Upper lobe of left lung (tissue), 6 donors: ENCODE results near the gene DISC1. TPM values are rescaled to one million over a fixed set of nuclear protein-coding genes. Genes with fewer than 3 reads are reported as not detected.

Experiments used
- ATAC-seq, 2 donors: fragments of 200-7000 bp; cut with Tn5 transposase; one replicate each; pipeline ENCODE4 v1.9.1; 2022; ENCODE audit warnings: mild to moderate bottlenecking in 2 of 2, moderate library complexity in 2 of 2; ENCODE audit not compliant: low FRiP score in 2 of 2
- DNase-seq, 2 donors: peaks; one replicate each; pipeline ENCODE4 v3.0.0-alpha.2; 2019 to 2020
- H3K27ac ChIP-seq, 4 donors: fragments of 200-600 bp; sonication (generic); one replicate each; pipeline ENCODE4 v1.5.1; 2016 to 2019
- H3K27me3 ChIP-seq, 4 donors: fragments of 200-600 bp; sonication (generic); one replicate each; pipeline ENCODE4 v1.5.1; 2017 to 2019
- H3K36me3 ChIP-seq, 4 donors: fragments of 200-600 bp; sonication (generic); one replicate each; pipeline ENCODE4 v1.5.1; 2016 to 2019
- H3K4me1 ChIP-seq, 4 donors: fragments of 200-600 bp; sonication (generic); one replicate each; pipeline ENCODE4 v1.5.1; 2018 to 2019
- H3K4me3 ChIP-seq, 4 donors: fragments of 200-600 bp; sonication (generic); one replicate each; pipeline ENCODE4 v1.5.1; 2017 to 2019; ENCODE audit warnings: mild to moderate bottlenecking in 2 of 4, moderate library complexity in 1 of 4
- H3K9me3 ChIP-seq, 4 donors: fragments of 200-600 bp; sonication (generic); one replicate each; pipeline ENCODE4 v1.5.1; 2018 to 2019
- CTCF ChIP-seq, 6 experiments: fragments of 450-650 bp in 4 of 6; fragments of 200-600 bp in 2 of 6; sonication (generic) in 2 of 6; IDR thresholded peaks; one replicate each; pipeline ENCODE4 v1.5.1; 2016 to 2019; ENCODE audit warnings: antibody characterized with exemption in 6 of 6
- EP300 ChIP-seq, 4 donors: sonication (generic); formaldehyde crosslinking; IDR thresholded peaks; one replicate each; pipeline ENCODE4 v1.5.1; 2017; ENCODE audit warnings: antibody characterized with exemption in 4 of 4, control low read depth in 2 of 4
- POLR2A ChIP-seq, 4 donors: fragments of 450-650 bp; IDR thresholded peaks; one replicate each; pipeline ENCODE4 v1.5.1; 2016 to 2017; ENCODE audit warnings: antibody characterized with exemption in 4 of 4, mild to moderate bottlenecking in 2 of 4
- POLR2AphosphoS5 ChIP-seq, 2 donors: sonication (generic); formaldehyde crosslinking; IDR thresholded peaks; one replicate each; pipeline ENCODE4 v1.5.1; 2017; ENCODE audit warnings: antibody characterized with exemption in 2 of 2
- WGBS, 2 donors: methylation state at CpG; one replicate each; pipeline ENCODE4 v1.1.5; 2017 to 2018; 5-methylcytosine and 5-hydroxymethylcytosine counted together
- total RNA-seq, 6 donors: library from RNA; depleted of rRNA in 4 of 6; stranded (reverse); fragments of >200 nt in 4 of 6; gene quantifications; one replicate each; pipeline versions ENCODE4 v1.1.0 to v1.2.1, GENCODE V29; 2016 to 2021
- donor health status: DM: no; HTN: no; CAD: no; lungs with moderate emphysema.
- donor health status: DM: no; HTN: yes; CAD: no; lungs with severe emphysema.

The DISC1 gene
- total RNA-seq, 6 donors from 2014 or later = 6.1 to 16.8 (median 10.5) TPM

- no peaks in the 10 kb centered on the region for H3K27me3 ChIP-seq
- no peak overlapping the region for H3K27ac ChIP-seq
- peaks cover 0 to 7% (median 3%) of the 10 kb centered on the region in 4 donors for H3K4me1 ChIP-seq
- DNase-seq = peak in 1 of 2 donors; percentile 77
- ATAC-seq = no peak
- H3K36me3 ChIP-seq = peaks cover 0 to 4% (median 0%) of the 10 kb centered on the region in 4 donors
- TF ChIP-seq CTCF (IDR thresholded peaks at IDR 0.05) (peak in 5 of 6 experiments; percentile 30 to 43 (median 37)), POLR2A (IDR thresholded peaks at IDR 0.05) (no peak), POLR2AphosphoS5 (IDR thresholded peaks at IDR 0.05) (no peak), EP300 (IDR thresholded peaks at IDR 0.05) (no peak)
- H3K4me3 ChIP-seq = no peak overlapping the region
- peaks cover 0 to under 1% (median 0%) of the 10 kb centered on the region in 4 donors for H3K9me3 ChIP-seq
- WGBS, 2 donors = 74 to 76% methylated on average over 17 of the region's 17 CpGs
Observed at GRCh38 chr1:231691618-231692259, 65.1 kb downstream of the DISC1 start.

- Histone ChIP-seq H3K27ac (no peak overlapping the region), H3K4me1 (peaks cover 0 to 7% (median 3%) of the 10 kb centered on the region in 4 donors), H3K9me3 (no peaks in the 10 kb centered on the region), H3K27me3 (no peaks in the 10 kb centered on the region), H3K36me3 (peaks cover 0 to 4% (median 0%) of the 10 kb centered on the region in 4 donors), H3K4me3 (no peak overlapping the region)
- TF ChIP-seq EP300 (IDR thresholded peaks at IDR 0.05) = no peak
- TF ChIP-seq POLR2AphosphoS5 (IDR thresholded peaks at IDR 0.05) = no peak
- no peak for TF ChIP-seq CTCF (IDR thresholded peaks at IDR 0.05)
- no peak for TF ChIP-seq POLR2A (IDR thresholded peaks at IDR 0.05)
- 78 to 85% methylated on average over 11 to 18 of the region's 18 CpGs for WGBS, 2 donors
- DNase-seq = peak in 1 of 2 donors; percentile 75
- peak; percentile 16 to 31 for ATAC-seq
Observed at GRCh38 chr1:231693361-231694074, 66.9 kb downstream of the DISC1 start.

GRCh38 chr1:231694075-231694431 is 67.5 kb downstream of the DISC1 start:
- TF ChIP-seq POLR2A (IDR thresholded peaks at IDR 0.05) (no peak), POLR2AphosphoS5 (IDR thresholded peaks at IDR 0.05) (no peak), EP300 (IDR thresholded peaks at IDR 0.05) (no peak), CTCF (IDR thresholded peaks at IDR 0.05) (no peak)
- H3K36me3 ChIP-seq = peaks cover 0 to 4% (median 0%) of the 10 kb centered on the region in 4 donors
- peak; percentile 14 to 47 for ATAC-seq
- H3K27me3 ChIP-seq = no peaks in the 10 kb centered on the region
- no peak overlapping the region for H3K4me3 ChIP-seq
- 81% methylated on average over 11 of the region's 11 CpGs; no CpG with 5 or more reads in 1 of the 2 donors for WGBS, 2 donors
- no peak overlapping the region for H3K27ac ChIP-seq
- H3K9me3 ChIP-seq = no peaks in the 10 kb centered on the region
- DNase-seq = peak in 1 of 2 donors; percentile 64
- peaks cover 0 to 7% (median 3%) of the 10 kb centered on the region in 4 donors for H3K4me1 ChIP-seq

- Histone ChIP-seq H3K4me1 (peaks cover 0 to 9% (median 5%) of the 10 kb centered on the region in 4 donors), H3K9me3 (no peaks in the 10 kb centered on the region), H3K4me3 (no peak overlapping the region), H3K36me3 (peaks cover 0 to 4% (median 0%) of the 10 kb centered on the region in 4 donors), H3K27ac (no peak overlapping the region), H3K27me3 (no peaks in the 10 kb centered on the region)
- TF ChIP-seq POLR2A (IDR thresholded peaks at IDR 0.05) (no peak), EP300 (IDR thresholded peaks at IDR 0.05) (no peak), CTCF (IDR thresholded peaks at IDR 0.05) (no peak), POLR2AphosphoS5 (IDR thresholded peaks at IDR 0.05) (no peak)
- WGBS, 2 donors = 75 to 85% methylated on average over 8 to 17 of the region's 18 CpGs
- ATAC-seq (peak in 1 of 2 donors; percentile 32), DNase-seq (no peak)
Observed at GRCh38 chr1:231694465-231695077, 68.0 kb downstream of the DISC1 start.
